T1000 (cell line): ENCODE measurements around the gene NRM.
"Not testable (repeated sequence)": the region's sequence is repeated elsewhere in the genome, so short reads cannot be mapped to it uniquely, and the experiment has no call there.

Experiments
- DNase-seq: peaks from one replicate; lab custom pipeline; 2025; ENCODE audit warnings: mixed read lengths; lab: John Stamatoyannopoulos, UW

Gene NRM

GRCh38 chr6:30719791-30720737 lies 29.3 kb upstream of the NRM start, which contains the start of gene TUBB:
Gene TUBB, plus strand, starts transcription at chr6:30720352. Its CDS starts 155 bp downstream, at chr6:30720507.
- DNase-seq, result peak; percentile 93

DNA sequence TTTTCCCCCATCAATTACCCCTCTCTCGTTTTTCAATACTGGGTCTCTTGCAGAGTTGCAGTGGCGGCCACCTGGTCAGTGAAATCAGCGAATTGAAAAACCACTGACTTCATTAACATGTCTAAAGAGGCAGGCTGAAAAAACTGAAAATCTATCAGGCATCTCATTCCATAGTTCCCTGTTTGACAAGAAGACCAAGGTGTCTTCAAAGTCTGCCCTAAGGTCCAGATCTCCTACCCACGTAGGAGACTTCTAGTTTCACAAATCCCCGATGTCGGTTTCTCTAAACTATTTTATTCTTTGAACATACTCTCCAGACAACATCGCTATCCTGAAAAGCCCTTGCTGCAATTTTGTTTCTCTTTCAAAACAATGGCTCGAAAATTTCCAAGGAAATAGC lies 28.6 kb upstream of the NRM start:
- no peak for DNase-seq

DNA sequence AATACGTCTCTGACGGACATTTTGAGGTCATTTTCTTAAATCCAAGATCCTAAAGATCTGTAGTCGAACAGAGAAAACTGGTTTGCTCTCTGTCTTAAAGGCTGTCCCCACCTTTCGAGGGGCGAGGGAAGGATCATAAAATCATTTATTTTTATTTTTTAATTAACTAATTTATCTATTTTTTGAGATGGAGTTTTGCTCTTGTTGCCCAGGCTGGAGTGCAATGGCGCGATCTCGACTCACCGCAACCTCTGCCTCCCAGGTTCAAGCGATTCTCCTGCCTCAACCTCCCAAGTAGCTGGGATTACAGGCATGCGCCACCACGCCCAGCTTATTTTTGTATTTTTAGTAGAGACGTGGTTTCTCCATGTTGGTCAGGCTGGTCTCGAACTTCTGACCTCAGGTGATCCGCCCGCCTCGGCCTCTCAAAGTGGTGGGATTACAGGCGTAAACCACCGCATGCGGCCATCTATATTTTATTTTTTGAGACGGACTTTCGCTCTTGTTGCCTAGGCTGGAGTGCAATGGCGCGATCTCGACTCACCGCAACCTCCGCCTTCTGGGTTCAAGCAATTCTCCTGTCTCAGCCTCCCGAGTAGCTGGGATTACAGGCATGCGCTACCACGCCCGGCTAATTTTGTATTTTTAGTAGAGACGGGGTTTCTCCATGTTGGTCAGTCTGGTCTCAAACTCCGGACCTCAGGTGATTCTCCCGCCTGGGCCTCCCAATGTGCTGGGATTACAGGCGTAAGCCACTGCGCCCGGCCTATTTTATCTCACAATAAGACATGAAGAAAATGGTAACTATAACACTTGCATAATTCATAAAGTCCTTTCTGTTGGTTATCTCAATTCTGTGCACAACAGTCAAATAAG lies 27.3 kb upstream of the NRM start:
- DNase-seq, result not testable (repeated sequence)

- DNase-seq, result peak; percentile 99
Observed at GRCh38 chr6:30717129-30717844, 26.5 kb upstream of the NRM start, which contains the start of gene MDC1. Gene MDC1, minus strand, starts transcription at chr6:30717281. Its CDS starts 2,106 bp downstream, at chr6:30715175.

DNA sequence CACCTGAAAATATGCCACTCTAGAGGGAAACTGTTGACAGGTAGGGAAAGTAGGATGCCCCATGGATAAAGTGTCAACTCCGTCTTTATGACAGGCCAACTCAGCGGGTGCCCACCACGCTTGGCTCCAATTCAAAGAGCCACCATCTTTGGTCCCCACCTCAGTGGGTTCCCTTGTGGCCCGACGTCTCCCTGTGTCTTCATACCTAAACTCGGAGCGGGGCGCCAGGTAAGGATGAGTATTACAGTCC lies 26.0 kb upstream of the NRM start:
- no peak for DNase-seq

DNA sequence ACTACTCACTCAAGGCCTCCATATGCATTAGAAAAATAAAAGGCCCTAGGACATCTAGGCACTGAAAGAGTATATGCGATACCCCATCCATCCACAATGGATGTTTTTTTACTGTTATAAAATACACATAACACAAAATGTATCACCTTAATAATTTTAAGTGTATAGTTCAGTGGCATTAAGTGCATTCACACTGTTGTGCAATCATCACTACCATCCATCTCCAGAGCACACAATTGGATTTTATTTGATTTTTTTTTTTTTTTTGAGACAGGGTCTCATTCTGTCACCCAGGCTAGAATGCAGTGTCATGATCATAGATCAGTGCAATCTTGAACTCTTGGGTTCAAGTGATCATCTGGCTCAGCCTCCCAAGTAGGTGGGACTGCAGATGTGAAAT lies 23.5 kb upstream of the NRM start:
- DNase-seq, result no peak

DNA sequence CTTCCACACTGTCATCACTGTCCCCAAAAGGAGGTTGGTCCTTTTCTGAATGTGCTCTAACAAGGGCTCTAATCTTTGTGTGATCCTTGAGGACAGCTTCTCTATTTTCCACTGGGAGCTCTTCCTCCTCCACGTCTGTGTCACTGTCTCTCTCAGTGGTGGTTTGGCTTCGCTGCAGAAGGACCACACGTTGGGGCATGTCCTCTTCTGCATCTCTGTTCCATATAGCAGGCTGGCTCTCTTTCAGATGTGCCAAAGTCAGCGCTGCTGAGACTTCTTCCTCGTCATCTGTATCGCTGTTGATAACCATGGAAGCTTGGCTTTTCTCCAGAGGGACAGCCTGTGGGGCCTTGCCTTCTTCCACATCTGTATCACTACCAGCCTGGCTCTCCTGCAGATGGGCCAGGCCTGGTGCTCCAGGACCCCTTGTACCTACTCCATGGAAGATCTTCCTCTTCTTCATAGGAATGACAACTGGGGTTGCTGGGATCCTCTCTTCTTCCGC lies 21.7 kb upstream of the NRM start:
- DNase-seq, result no peak

- no peak for DNase-seq
Observed at GRCh38 chr6:30711758-30712380, 21.1 kb upstream of the NRM start.

DNA sequence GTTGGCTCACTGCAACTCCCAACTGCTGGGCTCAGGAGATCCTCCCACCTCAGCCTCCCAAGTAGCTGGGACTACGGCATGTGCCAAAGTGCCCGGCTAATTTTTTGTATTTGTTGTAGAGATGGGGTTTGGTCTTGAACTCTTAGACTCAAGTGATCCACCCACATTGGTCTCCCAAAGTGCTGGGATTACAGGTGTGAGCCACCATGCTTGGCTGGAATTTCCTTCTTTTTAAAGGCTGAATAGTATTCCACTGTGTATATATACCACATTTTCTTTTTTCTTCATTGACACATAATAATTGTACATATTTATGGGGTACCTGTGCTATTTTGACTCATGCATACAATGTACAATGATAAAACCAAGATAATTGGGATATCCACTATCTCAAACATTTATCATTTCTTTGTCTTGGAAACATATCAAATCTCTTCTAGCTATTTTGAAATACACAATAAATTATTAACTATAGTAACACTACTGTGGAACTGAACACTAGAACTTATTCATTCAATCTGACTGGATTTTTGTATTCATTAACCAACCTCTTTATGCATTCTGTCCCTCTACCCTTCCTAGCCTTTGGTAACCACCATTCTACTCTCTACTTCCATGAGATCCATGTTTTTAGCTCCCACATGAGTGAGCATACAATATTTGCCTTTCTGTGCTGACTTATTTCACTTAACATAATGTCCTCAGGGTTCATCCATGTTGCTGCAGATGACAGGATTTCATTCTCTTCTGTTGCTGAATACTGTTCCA lies 18.5 kb upstream of the NRM start:
- no peak for DNase-seq

- DNase-seq, result no peak
Observed at GRCh38 chr6:30707281-30707850, 16.6 kb upstream of the NRM start.

- no peak for DNase-seq
Observed at GRCh38 chr6:30705620-30706019, 14.8 kb upstream of the NRM start.

- no peak for DNase-seq
Observed at GRCh38 chr6:30703821-30704220, 13.0 kb upstream of the NRM start.

DNA sequence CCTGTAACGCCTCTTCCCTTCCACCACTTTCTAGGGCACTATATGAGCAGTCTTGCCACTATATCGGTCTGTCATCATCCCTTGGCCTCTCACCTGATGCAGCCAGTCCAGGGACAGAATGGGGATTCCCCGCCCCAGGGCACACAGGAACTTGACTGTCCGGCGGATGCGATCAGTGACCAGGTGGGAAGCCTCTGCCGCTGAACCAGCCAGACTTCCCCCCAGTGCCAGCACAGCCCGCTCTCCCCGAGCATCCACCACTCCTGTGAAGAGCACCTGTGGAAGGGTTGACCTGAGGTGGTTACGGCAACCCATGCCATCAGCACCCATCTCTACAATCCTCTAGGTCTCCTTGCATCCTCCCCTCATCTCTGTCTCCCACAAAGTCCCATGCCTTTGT lies 12.2 kb upstream of the NRM start:
- DNase-seq, result no peak

GRCh38 chr6:30700340-30700739 lies 9.6 kb upstream of the NRM start:
- DNase-seq, result no peak

DNA sequence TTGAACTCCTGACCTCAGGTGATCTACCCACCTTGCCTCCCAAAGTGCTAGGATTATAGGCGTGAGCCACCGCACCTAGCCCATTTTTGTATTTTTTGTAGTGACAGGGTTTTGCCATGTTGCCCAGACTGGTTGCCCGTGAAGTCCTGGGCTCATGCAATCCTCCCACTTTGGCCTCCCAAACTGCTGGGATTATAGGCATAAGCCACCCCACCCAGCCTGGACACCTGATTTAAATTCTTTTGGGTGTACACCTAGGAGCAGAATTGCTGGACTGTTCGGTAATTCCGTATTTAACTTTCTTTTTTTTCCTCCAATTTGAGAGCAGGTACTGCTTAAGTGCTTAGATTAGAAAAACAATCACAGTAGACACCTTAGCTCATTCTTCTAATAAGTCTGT lies 5.6 kb upstream of the NRM start:
- DNase-seq, result no peak

- no peak for DNase-seq
Observed at GRCh38 chr6:30691208-30691847, 544 bp upstream of the NRM start.

DNA sequence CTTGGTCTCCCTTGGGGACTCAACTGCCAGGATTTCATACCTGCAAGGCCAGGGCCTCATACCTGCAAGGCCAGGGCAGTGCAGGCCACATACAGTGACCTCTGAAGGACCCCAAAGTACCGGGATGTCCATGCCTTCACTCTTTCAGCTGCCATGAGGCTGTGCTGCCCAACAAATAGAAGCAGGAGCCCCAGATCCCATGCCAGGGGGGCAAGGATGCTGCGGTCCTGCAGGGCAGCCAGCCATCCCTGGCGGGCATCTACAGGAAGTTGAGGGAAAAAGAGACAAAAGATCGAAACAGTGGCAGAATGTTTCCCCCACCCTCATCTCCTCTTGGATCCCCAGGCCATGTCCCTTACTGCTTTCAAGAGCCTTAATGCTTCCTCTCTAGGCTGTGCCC lies 799 bp downstream of the NRM start:
- DNase-seq, result no peak

DNA sequence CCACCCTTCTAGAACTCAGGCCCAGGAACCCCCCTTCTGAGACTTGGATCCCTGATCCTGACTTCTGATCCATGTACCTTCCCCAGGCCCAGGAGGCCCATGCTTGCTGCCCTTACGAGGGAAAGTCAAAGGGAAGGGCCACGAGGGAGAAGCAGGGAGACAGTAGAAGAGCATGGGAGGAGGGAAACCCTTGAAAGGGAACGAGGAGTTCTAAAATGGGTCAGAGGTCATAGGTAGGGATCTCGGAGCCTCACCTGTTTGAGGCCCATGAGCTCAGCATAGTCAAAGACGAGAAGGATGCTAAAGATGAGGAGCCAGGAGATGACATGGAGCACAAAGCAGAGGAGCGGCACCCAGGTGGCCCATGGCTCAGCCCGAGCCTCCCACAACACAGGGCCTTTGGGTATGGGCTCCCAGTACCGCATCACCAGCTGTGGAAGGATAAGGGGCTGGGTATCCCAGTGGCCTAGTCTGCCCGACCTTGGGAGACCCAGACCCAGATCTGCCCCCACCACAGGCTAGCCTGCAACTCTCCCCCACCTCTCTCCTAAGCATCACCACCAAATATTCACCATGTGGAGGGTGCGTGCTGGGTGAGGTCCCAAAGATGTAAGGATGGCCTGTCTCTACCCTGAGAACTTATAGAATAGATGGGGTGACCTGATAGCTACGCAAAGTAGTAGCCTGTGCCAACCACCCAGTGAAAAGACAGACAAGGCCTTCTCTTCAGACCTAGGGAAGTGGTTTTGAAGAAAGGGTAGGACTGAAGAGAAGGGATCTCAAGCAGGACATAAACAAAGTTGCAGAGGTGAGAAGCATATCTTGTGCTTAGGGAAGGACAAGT lies 1.5 kb downstream of the NRM start:
- no peak for DNase-seq

DNA sequence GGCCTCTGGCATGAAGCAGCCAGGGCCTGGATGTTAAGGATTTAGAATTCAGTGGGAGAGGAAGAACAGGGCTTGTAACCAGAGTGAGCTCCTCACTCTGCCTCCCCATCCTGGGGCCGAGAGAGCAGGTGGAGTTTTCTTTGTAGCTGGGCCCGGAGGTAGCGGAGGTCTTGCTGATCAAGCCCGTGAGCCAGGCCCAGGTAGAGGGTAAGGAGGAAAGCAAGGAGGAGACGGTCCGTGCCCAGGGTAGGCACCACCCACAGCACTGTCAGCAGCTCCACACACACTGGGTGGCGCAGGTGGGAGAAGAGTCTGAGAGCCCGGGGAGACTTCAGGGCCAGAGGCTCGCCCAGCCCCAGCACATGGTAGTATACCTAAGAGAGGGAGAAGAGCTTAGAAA lies 2.2 kb downstream of the NRM start:
- DNase-seq, result no peak
